Chondrocyte (in vitro differentiated cells): ENCODE results near the gene UNC5B. TPM values are rescaled to one million over a fixed set of nuclear protein-coding genes. Genes with fewer than 3 reads are reported as not detected.
A peak's percentile ranks its signal among the peaks of the same experiment; 100 is the strongest.

ENCODE experiments used
- DNase-seq: peaks from one replicate; pipeline ENCODE4 v3.0.0; 2021; ENCODE audit warnings: mixed read lengths, low spot score
- H3K27ac Mint-ChIP-seq: one replicate; pipeline ENCODE4 v1.8.0; 2021; ENCODE audit warnings: mild to moderate bottlenecking, moderate library complexity, mixed read lengths; ENCODE audit not compliant: unreplicated experiment
- H3K27me3 Mint-ChIP-seq: 2 replicates; pipeline ENCODE4 v1.8.0; 2021; ENCODE audit warnings: low read depth, mixed read lengths
- H3K36me3 Mint-ChIP-seq: 2 replicates; pipeline ENCODE4 v1.8.0; 2021; ENCODE audit warnings: low read depth, mixed read lengths
- H3K4me1 Mint-ChIP-seq: 2 replicates; pipeline ENCODE4 v1.8.0; 2021; ENCODE audit warnings: low read depth, mild to moderate bottlenecking, mixed read lengths
- H3K4me3 Mint-ChIP-seq: one replicate; pipeline ENCODE4 v1.8.0; 2021; ENCODE audit warnings: mild to moderate bottlenecking, moderate library complexity, mixed read lengths; ENCODE audit not compliant: unreplicated experiment
- H3K9me3 Mint-ChIP-seq: 2 replicates; pipeline ENCODE4 v1.8.0; 2021; ENCODE audit warnings: low read depth, mixed read lengths
- total RNA-seq: library from RNA; stranded (reverse); gene quantifications from 3 replicates; pipeline ENCODE4 v1.2.1, GENCODE V29; 2021
- TF ChIP-seq, protein P1 (sequence below): fragments of 200-600 bp; sonication (generic); IDR thresholded peaks from 2 replicates; pipeline ENCODE4 v1.5.0; 2021; ENCODE audit warnings: antibody characterized with exemption, mild to moderate bottlenecking, moderate library complexity

Gene UNC5B
- total RNA-seq, 1 donor from 2014 or later: 57.9 TPM

DNA sequence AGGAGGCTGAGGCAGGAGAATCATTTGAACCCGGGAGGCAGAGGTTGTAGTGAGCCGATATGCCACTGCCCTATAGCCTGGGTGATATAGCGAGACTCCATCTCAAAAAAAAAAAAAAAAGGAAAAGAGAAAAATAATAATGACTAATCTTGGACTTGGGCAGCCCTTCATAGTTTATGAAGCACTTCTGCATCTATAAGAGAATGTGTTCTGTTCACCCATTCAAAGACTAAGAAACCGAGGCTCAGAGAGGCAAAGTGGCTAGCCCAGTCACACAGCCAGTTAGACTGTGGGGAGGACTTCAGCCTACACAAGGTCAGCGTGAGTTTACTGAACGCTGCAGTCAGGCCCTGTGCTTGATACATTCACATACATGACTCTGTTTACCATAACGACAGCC, 46.9 kb downstream of the UNC5B start:
- no peaks in the 10 kb centered on the region for H3K9me3 Mint-ChIP-seq
- peak overlapping the region; percentile 47 for H3K27ac Mint-ChIP-seq
- no peaks in the 10 kb centered on the region for H3K36me3 Mint-ChIP-seq
- H3K4me1 Mint-ChIP-seq: peaks cover 77% of the 10 kb centered on the region
- H3K27me3 Mint-ChIP-seq: no peaks in the 10 kb centered on the region
- TF ChIP-seq, protein P1, sequence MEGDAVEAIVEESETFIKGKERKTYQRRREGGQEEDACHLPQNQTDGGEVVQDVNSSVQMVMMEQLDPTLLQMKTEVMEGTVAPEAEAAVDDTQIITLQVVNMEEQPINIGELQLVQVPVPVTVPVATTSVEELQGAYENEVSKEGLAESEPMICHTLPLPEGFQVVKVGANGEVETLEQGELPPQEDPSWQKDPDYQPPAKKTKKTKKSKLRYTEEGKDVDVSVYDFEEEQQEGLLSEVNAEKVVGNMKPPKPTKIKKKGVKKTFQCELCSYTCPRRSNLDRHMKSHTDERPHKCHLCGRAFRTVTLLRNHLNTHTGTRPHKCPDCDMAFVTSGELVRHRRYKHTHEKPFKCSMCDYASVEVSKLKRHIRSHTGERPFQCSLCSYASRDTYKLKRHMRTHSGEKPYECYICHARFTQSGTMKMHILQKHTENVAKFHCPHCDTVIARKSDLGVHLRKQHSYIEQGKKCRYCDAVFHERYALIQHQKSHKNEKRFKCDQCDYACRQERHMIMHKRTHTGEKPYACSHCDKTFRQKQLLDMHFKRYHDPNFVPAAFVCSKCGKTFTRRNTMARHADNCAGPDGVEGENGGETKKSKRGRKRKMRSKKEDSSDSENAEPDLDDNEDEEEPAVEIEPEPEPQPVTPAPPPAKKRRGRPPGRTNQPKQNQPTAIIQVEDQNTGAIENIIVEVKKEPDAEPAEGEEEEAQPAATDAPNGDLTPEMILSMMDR: no peak
- DNase-seq: no peak
- no peak overlapping the region for H3K4me3 Mint-ChIP-seq

DNA sequence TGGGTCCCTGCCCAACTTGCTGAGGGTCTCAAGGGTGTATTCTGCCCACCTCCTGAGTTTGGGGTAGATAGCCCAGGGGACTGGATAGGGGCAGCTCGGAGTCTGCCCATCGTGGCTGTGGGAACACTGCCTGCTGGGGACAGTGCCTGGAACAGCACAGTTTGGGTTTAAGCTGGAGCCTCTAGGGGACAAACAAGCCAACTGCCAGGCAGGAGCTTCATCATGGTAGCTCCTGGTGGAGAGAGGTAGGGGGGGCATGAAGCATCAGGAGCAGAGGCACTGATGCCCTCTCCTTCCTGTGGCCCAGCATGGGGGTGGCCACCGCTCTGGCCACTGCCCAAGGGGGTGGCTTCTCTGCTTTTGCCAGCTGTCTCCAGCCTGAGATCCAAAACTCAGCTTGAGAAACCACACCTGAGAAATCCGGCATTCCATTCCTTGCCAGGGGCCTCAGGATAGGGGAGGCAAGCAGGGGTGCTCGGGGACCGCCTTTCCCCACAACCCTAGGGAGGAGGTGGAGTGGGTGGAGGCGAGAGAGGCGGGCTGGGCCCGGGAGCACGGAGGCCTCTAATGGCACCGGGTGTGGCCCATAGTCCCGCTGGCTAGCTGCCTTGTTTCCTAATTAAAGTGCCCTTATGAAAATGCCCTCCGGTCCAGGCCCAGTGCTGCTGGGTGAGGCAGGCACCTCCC, 47.6 kb downstream of the UNC5B start:
- TF ChIP-seq, protein P1: peak; percentile 23
- H3K27ac Mint-ChIP-seq: peak overlapping the region; percentile 88
- no peaks in the 10 kb centered on the region for H3K27me3 Mint-ChIP-seq
- H3K9me3 Mint-ChIP-seq: no peaks in the 10 kb centered on the region
- H3K36me3 Mint-ChIP-seq: no peaks in the 10 kb centered on the region
- DNase-seq: no peak
- no peak overlapping the region for H3K4me3 Mint-ChIP-seq
- peaks cover 76% of the 10 kb centered on the region for H3K4me1 Mint-ChIP-seq

DNA sequence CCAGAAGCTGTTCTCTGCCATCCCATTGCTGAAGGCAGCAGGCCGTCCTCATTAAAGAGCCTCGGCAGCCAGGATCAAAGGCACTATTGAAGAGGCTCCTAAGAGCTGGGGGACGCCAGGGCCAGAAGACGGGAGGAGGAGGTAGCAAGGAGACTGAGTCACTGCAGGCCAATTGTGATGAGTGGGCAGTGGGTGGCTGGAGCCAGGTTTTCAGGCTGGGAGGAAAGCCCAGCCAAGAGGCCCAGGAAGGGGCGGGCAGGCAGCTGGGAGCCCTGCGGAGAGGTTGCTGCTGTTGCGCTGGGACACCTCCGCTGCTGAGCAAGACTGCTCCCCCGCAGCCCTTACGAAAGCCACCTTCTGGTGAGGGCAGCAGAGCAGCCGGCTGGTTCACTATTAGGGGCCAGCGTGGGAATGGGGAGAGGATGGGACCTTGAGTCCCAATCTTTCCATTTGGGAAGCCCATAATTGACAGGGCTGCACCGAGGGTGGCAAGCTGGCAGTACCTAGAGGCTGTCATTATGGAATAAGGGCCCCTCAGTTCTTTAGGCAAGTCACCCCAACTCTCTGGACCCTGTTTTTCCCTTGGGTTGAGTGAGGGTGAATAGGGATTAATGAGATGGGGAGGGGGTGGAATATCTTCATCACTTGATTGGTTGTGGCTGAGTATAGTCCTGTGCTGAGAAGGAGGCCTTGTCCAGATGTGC, 48.4 kb downstream of the UNC5B start:
- H3K27me3 Mint-ChIP-seq: no peaks in the 10 kb centered on the region
- H3K27ac Mint-ChIP-seq: peak overlapping the region; percentile 88
- no peak for DNase-seq
- H3K4me3 Mint-ChIP-seq: no peak overlapping the region
- no peaks in the 10 kb centered on the region for H3K36me3 Mint-ChIP-seq
- H3K4me1 Mint-ChIP-seq: peaks cover 74% of the 10 kb centered on the region
- H3K9me3 Mint-ChIP-seq: no peaks in the 10 kb centered on the region
- TF ChIP-seq, protein P1: no peak

GRCh38 chr10:71262027-71262426, 49.7 kb downstream of the UNC5B start:
- Mint-ChIP-seq H3K9me3 (no peaks in the 10 kb centered on the region), H3K36me3 (no peaks in the 10 kb centered on the region), H3K4me1 (peaks cover 81% of the 10 kb centered on the region), H3K27me3 (no peaks in the 10 kb centered on the region), H3K4me3 (no peak overlapping the region), H3K27ac (peak overlapping the region; percentile 57)
- TF ChIP-seq, protein P1: no peak
- no peak for DNase-seq

DNA sequence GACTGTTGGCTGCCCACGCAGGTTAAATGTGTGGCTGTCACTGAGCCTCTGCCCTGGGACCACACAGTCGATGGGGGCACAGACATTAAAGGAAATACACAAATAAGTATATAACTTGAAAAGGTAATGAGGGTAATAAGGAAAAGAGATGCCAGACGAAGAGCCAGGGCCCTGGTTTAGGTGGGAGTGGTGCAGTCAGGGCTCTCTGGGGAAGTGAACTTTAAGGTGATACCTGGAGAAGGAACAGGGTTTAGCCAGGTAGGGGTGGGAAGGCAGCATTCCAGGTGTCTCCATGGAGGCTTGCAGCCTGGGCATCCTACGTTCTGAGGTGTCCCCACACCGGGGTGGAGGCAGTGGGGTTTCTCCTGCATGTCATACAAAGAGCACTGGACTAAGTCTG, 50.4 kb downstream of the UNC5B start:
- TF ChIP-seq, protein P1: no peak
- H3K9me3 Mint-ChIP-seq: no peaks in the 10 kb centered on the region
- H3K4me3 Mint-ChIP-seq: no peak overlapping the region
- H3K27ac Mint-ChIP-seq: peak overlapping the region; percentile 81
- H3K4me1 Mint-ChIP-seq: peaks cover 88% of the 10 kb centered on the region
- H3K36me3 Mint-ChIP-seq: no peaks in the 10 kb centered on the region
- H3K27me3 Mint-ChIP-seq: no peaks in the 10 kb centered on the region
- no peak for DNase-seq
